ENCODE measurements around the gene TRIM15.
"Not testable (repeated sequence)": the region's sequence is repeated elsewhere in the genome, so short reads cannot be mapped to it uniquely, and the experiment has no call there.

The TRIM15 gene

DNA sequence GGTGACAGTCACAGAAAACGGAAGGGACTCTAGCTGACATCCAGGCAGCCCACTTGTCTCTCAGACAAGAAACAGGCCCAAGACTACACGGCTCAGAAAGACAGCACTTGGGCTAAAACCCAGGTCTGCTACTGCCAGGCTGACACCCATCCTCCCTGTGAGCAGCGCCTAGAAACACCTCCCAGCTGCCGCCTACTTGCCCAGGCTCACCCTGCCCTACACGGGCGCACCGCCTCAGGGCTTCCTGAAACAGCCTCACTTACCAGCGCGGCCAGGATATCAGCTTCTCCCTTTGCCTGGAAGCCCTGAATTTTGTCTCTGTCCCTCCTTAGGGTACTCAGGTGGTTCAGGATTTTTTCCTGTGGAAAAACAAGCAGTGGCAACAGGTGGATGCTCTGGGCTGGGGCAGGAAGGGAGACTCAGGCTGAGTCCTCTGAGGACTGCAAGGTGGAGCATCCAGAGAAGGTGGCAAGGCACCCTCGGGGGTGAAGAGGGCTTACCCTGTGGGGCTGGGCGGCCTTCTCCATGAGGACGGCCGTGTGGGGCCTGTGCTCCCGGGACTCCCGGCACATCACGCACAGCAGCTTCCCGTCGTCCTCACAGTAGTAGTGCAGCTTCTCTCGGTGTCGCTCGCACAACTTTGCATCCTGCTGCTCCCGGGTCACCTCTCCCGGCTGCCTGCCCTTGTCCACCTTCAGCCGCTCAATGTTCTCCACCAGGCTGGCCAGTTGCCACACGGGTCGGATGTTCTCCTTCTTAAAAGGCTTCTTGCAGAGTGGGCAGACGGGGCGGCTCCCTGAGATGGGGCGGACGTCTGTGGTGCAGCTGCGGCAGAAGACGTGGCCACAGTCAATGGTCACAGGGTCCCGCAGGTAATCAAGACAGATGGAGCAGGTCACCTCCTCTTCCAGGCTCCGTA lies 35.1 kb downstream of the TRIM15 start:
- DNase-seq (ENCODE audit: low read depth) = no peak

DNA sequence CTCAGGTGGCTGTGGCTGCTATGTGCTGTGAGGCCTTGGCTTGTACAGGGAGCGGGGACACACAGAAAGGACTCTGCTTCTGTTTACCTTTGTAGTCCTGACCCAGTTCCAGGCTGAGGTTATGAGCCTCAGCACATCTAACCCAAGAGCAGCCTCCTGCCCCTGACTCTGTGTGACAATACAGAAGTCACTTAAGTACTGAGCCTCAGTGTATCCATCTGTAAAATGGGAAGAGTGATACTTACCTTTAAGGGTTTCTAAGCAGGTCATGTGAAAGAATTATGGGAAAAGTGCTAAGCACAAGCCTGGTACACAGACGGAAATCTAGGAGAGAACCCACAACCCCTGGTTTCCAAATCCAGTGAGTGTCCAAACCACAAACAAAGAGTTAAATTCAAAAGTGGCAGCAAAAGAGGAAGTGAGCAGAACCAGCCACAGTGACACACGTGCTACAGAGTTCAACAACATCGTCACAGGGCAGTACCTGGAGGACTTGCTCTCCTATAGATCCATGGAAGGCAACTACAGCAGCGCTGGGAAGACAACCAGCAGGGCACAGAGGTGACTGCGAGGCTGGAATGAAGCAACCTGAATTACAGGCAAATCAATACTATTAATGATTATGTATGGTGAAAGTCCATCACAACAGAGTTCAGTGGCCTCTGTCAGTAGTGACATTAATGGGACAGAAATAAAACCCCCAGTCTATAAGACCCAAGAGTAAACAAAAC lies 37.4 kb downstream of the TRIM15 start:
- no peak for DNase-seq (ENCODE audit: low read depth)

DNA sequence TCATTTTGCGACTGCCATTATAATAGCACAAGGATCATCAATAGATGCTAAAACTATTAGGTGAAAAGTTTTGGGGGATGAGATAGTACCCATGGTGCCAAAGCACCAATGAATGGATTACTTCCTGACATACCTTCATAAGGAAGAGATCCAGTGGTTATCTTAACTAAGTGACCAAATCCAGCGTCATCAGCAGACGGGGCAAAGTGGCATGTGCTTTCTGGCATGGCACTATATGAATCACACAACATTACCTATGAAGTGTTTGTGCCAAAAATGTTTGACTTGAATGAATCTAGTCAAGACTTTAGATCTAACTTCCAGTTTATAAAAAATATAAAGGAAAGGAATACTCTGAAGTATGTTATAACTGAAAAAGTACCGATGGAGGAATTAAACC lies 39.0 kb downstream of the TRIM15 start:
- DNase-seq (ENCODE audit: low read depth) = no peak

DNA sequence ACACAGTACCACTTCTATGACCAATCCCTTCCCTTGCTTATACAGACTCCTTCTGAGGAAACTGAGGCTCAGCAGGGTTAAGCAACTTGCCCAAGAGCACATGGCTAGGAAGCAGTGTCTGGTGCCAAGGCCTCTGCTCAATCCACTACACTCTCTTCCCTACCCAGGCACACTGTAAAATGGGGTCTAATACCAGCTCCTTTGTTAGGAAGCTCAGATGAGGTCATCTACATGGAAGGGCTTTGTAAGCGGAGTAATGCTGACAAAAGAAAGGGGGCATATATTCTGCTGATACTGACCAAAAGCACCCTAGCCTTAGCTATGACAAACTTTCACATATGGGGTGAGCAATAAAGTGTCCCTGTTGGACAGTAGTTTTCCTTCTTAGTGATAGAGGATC lies 40.8 kb downstream of the TRIM15 start:
- DNase-seq (ENCODE audit: low read depth) = no peak

DNA sequence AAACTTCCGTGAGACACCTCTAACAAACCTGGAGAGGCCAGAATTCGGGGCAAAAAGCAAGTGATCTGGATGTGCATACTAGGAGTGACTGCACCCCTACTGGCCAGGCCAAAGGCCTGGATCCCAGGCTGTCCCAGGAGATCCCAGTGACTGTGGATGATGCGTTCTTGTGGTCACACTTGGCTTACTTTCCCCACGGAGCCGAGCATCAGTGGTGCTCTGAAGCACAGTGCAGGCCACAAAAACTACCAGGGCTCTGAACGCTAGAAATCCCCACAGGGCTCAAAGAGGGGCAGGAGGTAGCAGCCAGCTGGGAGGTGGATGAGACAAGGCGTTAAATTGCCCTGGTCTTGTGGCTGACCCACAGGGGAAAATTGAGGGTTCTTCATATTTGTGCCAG lies 42.8 kb downstream of the TRIM15 start:
- no peak for DNase-seq (ENCODE audit: low read depth)

DNA sequence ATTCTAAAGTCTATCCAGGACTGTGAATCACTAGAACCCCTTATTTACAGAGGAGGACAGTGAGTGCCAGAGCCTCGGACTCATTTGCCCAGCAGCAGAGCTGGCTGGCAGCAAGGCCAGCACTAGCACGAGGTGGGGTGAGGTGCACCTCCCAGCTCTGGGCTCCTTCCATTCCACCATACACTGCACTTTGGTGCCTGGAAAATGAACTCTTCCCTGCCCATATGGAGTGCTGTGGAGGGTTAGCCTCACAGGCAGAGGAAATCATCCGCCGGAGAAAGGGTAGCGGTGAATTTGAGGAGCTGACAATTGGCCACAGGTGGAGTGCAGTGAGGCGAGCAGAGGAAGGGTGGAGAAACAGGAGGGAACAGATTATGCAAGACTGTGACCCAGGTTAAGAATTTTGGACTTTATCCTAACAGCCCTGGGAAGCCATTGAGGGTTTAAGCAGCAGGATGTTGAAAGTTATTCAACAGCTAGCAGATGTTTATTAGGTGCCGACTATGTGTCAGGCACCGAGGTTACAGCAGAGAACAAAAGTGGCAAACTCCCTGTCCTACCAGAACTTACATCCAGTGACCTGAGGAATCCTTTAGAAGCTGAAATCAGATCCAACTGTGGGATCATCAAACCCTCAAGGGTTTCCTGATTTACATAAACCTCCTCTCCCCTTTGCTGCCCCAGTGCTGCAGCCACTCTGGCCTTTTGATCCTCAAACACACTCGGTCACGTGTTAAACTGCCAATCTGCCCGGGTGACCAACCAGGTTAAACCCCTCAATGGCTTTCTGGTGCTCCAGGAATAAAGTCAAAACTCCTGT lies 43.7 kb downstream of the TRIM15 start:
- no peak for DNase-seq (ENCODE audit: low read depth)

DNA sequence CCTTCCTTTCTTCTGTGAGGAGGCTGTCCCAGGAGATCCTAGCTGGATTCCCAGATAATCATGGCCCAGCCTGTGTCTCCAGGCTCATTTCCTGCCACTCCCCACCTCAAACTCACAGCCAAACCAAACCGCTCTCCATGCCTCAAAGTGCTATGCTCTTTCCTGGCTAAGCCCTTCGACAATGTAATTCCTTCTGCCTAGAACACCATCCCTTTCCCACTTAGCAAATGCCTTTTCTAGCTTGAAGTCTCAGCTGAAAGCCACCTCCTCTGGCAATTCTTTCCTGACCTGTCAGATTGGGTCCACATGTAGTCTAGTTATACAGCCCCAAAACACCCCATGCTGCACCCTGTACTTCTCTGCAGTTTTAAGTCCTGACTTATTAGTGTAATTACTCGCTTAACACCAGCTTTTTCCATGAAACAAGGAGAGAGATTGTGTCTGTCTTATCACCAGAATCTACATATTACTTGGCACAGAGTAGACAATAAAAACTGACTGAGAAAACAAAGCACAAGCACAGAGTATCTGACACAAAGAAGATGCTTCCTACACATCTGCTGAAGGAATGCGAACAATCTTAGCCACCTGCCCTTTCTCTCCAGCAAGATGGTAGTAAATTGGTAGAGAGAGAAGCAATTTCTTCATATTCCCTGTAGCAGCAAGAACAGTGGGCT lies 44.4 kb downstream of the TRIM15 start:
- DNase-seq (ENCODE audit: low read depth) = no peak

DNA sequence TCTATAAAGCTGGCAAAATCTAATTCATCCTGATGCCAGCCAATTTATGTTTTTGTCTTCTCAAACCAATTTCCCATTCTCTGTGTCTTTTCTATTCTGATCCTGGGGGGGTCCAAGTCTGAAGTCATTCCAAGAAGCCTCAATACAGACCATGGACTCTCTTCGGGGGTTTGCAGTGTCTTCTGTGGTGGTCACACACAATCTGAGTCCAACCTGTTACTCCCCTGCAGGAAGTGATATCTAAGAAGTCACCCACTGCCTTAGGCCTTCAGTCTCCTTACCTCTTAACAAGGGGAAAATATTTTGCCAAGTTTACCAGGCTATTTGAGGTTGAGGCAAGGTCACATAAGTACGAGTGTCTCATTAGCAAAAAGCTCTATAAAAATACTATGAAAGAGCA lies 48.0 kb downstream of the TRIM15 start:
- DNase-seq (ENCODE audit: low read depth) = no peak

DNA sequence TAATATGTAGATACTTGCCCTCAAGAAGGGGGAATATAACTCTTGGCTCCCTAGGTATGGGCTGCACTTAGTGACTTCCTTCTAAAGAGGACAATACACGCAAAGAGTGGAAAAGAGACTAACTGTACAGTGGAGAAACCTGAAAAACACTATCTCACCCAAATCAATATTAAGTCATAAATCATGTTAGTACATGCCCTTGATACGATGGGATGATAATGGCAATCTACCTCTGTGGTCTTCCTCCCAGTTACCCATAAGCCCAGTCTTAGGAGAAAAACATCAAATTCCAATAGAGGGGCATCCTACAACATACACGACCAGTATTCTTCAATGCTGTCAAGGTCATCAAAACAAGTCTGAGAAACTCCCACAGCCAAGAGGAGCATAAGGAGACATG lies 48.6 kb downstream of the TRIM15 start:
- DNase-seq (ENCODE audit: low read depth) = no peak

DNA sequence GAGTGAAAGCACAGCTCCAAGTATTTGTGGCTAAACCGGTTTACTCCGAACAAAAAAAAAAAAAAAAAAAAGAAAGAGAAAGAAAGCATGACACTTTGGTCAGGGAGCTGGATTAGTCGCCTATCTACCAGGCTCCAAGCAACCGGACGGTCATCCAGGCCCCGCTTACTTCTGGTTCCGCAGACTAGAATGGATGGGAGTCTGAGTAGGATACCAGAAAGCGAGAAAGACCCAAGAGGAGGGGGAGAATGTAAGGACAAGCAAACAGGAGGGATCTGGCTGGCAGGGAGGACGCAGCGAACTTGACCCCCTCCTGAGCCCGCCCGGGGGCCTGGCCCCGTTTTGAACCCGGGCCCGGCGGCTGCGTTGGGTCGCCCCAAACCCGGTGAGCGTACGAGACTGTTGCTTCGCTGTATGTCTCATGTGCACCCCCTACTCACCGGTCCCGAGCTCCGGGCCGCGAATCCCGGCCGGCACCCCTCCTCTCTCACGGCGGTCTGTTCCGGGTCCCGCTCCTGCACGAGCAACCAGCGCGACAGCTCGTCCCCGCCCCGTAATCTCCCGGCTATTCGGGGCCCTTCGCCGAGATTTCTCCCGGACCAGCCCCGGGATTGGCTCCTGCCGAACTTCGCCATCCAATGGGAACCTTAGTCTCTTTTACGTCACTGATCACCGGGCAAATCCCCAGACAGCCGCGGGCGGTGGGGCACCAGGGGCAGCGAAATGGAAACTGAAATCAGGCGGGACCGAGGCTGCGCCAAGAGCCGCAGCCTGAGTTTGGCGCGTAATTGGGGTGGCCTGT lies 49.7 kb downstream of the TRIM15 start, which contains the start of gene TRIM26:
Gene TRIM26 (minus strand): TSS at position 542 of the 802 bp plus-strand sequence. CDS start 14,303 bp downstream, outside the sequence.
- DNase-seq (ENCODE audit: low read depth) = peak; percentile 93

DNA sequence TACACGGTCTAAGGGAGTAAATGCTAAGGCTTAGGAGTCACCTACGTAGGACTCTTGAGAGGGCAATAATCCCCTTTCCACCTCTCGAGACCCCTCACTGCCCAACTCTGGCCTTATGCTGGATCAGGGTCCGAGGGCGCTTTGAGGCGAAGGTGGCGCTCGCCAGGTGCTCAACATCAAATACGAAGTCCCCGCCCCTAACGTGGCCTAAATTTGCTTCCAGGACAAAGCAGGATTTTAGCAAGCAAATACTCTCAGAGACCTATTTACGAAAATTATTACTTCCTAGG lies 50.3 kb downstream of the TRIM15 start:
- DNase-seq (ENCODE audit: low read depth) = no peak

DNA sequence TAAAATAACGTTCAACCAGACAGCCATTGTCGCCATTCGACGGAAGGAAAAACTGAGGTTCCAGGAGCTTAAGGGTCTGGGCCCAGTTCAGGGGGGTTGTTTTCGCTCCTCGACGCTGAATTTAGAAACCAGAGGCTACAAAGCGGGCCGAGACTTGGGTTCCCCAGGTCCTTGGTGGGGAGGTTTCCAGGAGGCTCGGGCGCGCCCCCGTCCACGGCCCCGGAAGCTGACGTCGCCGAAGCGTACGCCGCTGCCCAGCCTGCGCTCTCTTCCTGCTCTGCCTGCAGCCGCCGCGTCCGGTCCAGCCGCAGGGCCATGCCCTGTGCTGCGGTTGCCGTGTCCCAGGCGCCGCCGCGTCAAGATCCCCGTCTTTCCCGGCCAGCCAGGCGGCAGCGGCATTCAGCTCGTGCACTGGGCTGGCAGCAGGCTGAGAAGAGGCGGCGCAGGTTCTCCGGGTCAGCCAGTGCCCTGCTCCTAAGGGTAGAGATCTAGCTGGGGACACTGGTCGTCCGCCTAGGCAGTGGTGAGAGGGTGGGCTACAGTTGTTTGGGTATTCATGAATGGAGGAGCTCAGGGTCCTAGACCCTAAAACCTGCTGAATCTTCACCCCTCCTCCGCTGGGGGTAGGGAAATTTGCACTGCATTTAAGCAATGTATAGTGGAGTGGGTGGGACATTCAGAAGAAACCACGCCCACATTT lies 50.8 kb downstream of the TRIM15 start:
- peak; percentile 51 for DNase-seq (ENCODE audit: low read depth)

DNA sequence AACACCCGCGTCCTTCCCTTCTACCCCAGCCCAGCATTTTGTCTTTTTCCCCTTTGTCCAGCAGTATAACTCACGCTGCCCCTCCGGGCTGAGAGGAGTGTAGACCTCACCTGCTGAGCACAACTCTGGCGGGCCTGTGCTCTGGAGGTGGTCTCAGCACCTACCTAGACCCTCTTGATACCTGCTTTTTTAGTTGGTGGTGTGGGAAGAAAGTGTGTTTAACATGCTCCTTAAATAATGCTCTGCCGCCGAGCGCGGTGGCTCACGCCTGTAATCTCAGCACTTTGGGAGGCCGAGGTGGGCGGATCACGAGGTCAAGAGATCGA lies 51.3 kb downstream of the TRIM15 start:
- DNase-seq (ENCODE audit: low read depth) = no peak

DNA sequence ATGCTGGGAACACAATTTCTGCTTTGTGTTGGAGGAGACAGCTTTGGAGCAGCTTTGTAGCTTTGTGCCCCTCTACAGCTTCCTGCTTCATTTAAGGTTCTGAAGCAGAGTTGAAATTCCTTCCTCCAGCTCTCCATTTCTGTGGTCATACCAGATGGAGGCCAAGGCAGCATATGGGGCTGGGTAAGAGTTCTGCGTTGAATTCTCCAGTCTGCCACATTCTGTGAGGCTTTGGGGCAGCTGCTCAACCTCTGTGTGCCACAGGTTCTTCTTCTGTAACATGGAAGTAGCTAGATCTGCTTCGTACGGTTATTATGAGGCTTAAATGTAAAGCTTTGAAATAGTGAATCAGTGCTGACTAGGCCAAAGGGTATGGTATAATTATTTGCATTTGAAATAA lies 52.8 kb downstream of the TRIM15 start:
- no peak for DNase-seq (ENCODE audit: low read depth)

DNA sequence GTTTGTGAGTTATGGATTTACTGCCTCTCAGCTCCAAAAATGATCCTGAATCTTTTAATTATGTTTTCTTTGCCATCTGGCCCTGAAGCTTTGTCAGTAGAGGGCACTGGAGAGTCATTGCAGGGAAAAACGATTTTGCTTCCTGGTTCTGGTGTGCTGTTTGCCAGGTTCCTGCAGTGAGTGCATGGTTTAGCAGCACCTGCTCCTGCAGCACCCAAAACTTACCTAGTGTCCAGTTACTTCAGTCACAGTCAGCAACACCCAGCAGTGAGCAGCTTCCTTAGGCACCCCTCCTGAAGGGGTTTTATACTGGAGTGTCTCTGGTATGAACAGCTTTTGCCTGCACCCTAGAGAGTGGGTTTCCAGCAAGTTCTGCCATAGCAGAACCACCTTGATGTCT lies 55.9 kb downstream of the TRIM15 start:
- DNase-seq (ENCODE audit: low read depth) = no peak

DNA sequence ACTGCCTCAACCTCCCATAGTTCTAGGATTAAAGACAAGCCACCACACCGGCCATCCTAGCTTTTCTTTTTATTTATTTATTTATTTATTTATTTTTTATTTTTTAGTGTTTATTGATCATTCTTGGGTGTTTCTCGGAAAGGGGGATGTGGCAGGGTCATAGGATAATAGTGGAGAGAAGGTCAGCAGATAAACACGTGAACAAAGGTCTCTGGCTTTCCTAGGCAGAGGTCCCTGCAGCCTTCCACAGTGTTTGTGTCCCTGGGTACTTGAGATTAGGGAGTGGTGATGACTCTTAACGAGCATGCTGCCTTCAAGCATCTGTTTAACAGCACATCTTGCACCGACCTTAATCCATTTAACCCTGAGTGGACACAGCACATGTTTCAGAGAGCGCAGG lies 58.0 kb downstream of the TRIM15 start:
- not testable (repeated sequence) for DNase-seq (ENCODE audit: low read depth)

DNA sequence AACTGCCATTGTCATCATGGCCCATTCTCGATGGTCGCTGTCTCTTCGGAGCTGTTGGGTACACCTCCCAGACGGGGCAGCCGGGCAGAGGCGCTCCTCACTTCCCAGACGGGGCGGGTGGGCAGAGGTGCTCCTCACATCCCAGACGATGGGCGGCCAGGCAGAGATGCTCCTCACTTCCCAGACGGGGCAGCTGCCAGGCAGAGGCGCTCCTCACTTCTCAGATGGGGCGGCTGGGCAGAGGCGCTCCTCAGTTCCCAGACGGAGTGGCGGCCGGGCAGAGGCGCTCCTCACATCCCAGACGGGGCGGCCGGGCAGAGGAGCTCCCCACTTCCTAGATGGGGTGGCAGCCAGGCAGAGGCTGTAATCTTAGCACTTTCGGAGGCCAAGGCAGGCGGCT lies 58.6 kb downstream of the TRIM15 start:
- not testable (repeated sequence) for DNase-seq (ENCODE audit: low read depth)

Data from stimulated activated CD8-positive, alpha-beta memory T cell treated with anti-CD3 and anti-CD28 coated beads, Interleukin-15, amount 100 ng/mL, for 1 hour (primary cell).